Skin of body (tissue), 2 donors: ENCODE results near the gene RNF114. TPM values are rescaled to one million over a fixed set of nuclear protein-coding genes. Genes with fewer than 3 reads are reported as not detected.
A peak's percentile ranks its signal among the peaks of the same experiment; 100 is the strongest.
"Not testable (repeated sequence)": the region's sequence is repeated elsewhere in the genome, so short reads cannot be mapped to it uniquely, and the experiment has no call there.

ENCODE experiments used
- DNase-seq: peaks from one replicate; lab custom pipeline; 2025; lab: John Stamatoyannopoulos, UW
- total RNA-seq: library from RNA; depleted of rRNA; stranded (reverse); fragments of >200 nt; gene quantifications from one replicate; pipeline ENCODE4 v1.2.3, GENCODE V29; 2014

Gene RNF114
- total RNA-seq, 1 donor from 2014 or later, result 36.4 TPM

DNA sequence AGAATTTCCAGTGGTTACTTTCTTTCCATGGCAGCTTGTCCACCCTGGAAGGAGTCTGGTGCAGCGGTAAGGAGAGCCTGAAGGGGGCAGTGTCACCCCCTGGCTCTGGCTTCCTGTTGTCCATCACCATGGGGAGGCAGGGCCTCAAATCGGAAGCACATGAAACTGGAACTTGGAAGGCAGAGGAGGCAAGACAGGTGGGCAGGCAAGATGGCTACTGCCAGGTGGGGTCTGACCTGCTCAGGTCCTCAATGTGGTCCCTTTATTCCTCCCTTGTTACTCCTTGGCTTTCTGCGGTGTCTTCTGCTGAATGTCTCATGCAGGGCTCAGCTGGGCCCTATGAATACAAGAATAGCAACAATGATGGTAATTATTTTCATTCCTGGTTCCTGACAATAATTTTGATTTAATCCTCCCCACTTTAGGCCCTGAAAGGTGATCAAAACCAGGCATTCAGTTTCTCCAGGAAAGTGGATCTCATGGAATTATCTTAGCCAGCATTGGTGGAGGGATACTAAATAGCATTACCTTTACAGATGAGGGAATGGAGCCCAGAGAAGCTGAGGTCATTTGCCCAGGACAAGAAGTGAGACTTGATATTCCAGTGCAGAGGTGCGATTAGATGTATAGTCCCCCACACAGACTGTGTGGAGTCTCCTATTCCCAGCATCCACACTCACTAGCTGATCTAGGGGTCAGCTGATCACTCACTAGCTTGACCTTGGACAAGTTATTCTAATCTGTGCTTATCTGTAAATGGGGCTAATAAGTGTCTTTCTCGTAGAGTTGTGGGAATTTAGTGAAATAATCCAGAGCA is 29.0 kb downstream of the RNF114 start:
- DNase-seq, result no peak

DNA sequence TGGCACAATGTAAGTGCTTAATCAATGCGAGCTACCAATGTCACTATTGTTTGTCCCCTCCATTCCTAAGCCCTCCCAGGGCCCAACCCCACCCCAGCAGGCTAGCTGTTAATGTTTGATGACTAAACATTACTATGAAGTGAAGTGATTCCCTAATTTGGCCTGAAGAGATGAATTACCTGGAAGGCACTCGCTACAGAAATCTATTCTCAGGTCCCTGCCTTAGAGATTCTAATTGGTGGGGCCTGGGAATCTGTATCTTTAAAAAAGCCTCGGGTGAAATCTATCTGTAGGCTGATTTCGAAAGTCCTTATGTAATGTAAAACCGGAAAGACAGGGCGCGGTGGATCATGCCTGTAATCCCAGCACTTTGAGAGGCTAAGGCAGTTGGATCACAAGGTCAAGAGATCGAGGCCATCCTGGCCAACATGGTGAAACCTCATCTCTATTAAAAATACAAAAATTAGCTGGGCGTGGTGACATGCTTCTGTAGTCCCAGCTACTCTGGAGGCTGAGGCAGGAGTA is 29.6 kb downstream of the RNF114 start:
- no peak for DNase-seq

DNA sequence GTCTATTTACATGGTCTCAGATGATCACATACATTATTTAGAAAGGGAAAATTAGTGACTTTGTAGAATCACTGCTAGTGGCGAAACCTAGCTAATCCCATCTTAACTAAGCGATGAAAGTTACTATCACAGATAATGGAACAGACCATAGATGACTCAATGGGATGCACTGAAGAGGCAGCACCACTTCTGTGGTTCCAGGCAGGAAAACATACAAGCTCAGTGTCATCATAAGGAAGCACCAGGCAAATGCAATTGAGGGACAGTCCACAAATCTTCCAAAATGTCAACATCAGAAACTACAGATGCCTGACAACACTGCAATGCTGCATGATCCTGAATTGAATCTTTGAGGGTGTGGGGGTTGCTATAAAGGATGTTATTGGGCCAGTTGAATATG is 30.7 kb downstream of the RNF114 start:
- no peak for DNase-seq

DNA sequence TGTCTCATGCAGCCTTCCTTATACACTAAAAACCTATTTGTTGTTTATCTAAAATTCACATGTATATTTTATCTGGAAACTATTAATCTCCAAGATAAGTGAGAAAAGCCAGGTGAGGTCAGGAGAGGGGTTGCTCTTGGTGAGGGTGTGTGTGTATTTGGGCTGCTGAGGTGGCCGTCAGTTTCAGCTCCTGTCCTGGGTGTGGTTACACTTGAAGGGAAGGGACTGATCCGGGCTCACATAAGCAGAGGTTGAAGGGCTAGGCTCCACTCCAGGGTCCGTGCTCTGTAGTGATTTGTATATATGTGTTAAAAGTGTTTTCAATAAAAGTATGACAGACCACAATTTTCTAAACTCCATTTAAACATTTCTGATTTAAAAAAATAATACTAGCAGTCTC is 33.0 kb downstream of the RNF114 start:
- DNase-seq, result no peak

DNA sequence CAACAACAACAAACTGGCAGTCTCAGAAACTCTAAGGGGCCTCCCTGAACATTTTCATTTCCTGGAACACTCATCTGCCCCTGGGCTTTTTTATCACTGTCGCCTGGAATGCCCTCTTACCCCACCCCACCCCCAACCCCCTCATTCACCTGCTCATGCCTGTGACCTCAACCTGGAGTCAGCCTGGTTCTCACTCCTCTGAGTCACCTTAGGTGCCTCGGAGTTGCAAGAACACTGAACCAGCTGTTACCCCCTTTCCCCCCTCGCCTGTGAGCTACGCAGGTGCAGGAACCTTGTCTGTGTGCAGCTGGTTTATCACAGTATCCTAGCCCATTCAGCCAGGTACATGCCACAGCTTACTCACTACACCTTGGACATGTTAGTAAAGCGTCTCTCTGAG is 33.7 kb downstream of the RNF114 start:
- DNase-seq, result no peak

DNA sequence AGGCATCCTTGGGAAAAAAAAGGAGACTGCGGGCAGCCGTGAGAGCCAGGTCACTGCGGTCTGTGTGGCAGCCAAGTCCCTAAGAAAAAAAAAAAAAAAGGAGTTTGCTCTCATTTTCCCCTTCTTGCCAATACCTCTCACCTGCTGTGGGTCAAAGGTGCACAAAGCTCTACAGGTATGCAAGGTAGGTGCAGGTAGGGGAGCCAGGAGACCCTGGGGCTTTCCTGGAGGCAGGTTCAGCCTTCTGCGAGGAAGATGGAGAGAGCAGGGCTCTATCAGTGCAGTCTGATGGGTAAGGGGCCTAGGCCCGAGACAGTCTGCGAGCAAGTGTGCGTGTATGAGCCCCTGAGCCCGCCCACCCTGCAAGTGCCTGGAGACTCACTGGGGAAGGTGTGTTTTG is 34.3 kb downstream of the RNF114 start:
- DNase-seq, result no peak

DNA sequence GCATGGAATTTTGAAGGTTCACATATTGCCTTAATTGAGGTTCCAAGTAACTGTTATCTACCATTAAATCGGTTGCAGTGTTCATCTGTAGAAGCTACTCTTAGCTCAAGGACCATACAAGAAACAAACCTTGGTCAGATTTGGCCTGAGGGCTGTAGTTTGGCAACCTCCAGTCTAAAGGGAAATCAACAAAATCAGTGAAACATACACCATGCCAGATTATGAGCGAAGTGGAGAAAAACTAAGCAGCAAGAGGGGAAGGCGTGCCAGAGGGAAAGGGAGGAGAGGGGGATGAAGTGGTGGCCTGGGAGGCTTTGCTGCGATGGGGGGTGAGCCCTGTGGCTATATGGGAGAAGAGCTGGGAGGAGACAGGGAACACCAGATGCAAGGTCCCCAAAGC is 37.8 kb downstream of the RNF114 start:
- DNase-seq, result peak; percentile 13

DNA sequence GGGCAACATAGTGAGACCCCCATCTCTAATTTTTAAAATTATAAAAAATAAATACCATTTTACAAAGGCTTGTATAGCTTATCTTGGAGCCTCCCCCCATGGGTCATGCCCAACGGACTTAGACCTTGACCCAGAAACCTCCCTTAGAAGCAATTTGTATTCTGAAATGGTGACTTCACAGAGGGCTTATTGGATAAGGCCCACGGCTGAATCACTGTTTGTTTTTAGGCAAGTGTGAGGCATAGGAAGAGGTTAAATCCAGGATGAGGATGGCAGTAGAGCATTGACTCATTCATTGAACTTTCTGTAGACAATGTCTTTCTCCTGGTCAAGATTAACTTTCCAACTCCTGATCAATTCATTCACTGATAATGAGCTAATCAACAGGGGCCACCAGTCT is 40.3 kb downstream of the RNF114 start:
- no peak for DNase-seq

DNA sequence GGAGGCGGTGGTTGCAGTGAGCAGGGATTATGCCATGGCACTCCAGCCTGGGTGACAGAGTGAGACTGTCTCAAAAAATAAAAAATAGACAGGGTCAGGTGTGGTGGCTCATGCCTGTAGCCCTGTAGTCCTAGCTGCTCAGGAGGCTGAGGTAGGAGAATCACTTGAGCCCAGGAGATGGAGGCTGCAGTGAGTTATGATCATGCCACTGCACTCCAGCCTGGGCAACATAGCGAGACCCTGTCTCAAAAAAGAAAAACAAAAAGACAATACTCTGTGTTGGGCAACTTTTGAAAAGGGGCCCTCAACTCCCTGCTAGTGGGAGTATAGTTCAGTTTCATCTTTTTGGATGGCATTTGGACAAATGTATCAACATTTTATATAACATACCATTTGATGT is 41.5 kb downstream of the RNF114 start:
- DNase-seq, result not testable (repeated sequence)

DNA sequence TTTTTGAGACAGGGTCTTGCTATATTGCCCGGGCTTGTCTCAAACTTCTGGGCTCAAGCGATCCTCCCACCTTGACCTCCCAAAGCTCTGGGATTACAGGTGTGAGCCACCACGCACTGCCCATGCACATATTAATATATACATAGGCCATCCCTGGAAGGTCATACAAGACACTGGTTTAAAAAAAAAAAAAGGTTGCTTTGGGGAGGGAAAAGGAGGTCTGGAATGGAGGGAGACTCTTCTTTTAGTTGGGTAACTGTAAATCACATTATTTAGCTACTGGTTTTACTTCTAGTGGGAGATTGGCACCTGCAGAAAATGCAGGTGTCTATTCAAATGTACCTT is 42.5 kb downstream of the RNF114 start:
- no peak for DNase-seq

DNA sequence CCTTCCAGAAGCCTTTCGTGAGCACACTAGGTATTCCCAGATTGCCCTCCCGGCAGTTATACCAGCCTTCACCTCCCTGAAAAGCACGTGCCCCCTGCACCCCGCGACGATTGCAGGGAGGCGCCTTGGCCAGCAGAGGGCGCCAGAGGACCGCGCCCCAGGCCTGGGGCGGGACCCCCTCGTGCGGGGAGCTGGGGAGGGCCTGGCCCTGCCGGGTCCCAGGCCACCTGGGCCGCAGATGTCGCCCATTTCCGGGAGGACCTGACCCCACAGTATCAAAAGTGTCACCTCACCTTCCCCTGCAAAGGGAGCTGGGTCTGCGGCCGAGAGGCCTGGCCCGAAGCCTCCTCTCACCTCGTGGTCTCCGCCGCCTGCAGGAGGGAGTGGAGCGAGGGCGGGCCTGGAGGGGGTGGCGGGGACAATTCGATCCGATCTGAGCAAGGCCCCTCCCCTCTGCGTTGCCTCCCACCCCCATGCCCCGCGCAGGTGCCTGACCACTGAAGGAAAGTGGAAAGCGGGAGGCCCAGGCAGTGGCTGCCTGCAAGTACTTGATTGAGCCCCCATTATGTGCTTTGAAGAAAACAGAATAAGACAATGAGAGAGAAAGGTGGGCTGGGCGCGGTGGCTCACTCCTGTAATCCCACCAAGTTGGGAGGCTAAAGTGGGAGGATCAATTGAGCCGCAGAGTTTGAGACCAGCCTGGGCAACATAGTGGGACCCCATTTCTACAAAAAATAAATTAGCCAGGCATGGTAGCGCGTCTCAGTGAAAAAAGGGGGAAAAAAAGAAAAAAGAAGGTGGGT is 43.0 kb downstream of the RNF114 start:
- peak; percentile 46 for DNase-seq

DNA sequence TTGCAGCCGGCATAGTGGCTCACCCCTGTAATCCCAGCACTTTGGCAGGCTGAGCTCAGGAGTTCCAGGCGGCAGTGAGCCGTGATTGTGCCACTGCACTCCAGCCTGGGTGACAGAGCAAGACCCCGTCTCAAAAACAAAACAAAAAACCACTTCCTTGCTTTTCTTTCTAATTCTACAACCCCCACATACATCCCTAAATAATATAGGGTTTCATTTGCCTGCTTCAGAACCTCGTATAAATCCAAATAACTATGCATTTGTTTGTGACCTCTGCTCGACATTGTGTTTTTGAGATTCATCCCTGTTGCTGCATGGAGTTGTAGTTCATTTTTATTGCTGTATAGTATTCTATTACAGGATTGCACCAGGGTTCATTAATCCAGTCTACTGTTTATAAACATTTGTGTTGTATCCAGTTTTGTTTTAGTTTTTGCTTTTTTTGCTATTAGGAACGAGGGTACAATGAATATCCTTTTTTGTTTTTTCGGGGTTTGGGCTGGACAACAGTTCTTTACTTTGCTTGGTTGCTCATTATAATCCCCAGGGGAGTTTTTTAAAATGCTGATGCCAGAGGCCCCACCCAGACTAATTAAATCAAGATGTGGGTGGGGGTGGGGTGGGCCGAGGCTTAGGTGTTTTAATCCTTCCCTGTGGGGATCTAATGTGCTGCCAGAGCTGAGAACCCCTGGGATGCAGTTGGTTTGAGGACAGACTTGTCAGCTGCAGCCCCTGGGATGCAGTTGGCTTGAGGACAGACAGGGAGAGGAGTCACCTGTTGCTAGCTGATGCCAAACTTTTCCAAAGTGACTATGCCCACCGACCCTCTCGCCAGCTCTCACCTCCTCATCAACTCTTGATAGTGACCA is 44.2 kb downstream of the RNF114 start:
- DNase-seq, result no peak

DNA sequence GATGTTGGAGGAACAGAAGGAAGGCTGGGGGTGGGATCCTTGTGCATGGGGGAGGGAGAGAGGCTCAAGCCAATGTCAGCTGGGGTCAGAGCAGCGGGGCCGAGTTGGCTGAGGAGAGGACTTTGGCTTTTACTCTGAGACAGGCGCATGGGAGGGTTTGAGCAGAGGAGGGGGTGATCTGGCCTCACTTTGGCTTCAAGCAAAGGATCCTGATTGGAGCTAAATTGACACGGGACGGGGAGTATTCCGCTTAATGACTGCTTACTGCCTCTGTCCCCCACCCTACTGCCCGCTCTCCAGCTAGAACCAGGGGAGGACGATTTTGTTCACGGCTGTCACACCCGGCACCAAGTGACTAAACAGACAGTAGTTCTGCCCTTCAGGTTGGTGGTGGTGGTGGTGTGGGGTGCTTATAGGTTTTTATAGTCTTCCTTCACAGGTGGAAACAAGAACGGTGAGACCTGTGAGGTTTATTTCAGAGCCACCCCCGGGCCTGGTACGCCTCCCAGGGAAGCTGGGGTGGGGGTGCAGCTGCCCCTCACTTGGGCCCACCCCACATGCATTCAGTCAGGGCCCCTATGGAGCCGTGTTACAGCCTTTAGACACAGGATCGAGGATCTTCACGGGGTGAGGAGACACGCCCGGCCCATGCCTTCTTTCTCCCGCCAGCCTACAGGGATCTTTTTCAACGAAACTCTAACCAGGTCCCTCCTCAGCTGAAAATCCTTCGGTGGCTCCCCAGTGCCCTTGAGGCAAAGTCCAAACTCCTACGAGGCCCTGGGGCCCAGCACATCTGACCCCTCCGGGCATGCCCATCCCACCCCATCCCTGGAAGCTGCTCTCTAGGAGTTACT is 45.2 kb downstream of the RNF114 start:
- DNase-seq, result no peak

DNA sequence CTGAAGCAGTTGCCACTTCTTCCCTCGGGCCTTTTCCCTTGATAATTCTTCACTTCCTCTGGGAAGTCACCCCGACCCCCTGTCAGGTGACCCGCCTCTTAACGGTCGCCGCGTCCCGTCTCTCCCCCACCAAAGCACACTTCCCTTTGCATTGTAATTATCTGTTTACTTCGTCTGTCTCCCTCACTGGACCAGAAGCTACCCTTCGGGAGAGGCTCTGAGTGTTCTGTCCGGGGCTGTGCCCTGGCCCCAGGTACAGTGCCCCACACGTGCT is 45.8 kb downstream of the RNF114 start:
- DNase-seq, result no peak

DNA sequence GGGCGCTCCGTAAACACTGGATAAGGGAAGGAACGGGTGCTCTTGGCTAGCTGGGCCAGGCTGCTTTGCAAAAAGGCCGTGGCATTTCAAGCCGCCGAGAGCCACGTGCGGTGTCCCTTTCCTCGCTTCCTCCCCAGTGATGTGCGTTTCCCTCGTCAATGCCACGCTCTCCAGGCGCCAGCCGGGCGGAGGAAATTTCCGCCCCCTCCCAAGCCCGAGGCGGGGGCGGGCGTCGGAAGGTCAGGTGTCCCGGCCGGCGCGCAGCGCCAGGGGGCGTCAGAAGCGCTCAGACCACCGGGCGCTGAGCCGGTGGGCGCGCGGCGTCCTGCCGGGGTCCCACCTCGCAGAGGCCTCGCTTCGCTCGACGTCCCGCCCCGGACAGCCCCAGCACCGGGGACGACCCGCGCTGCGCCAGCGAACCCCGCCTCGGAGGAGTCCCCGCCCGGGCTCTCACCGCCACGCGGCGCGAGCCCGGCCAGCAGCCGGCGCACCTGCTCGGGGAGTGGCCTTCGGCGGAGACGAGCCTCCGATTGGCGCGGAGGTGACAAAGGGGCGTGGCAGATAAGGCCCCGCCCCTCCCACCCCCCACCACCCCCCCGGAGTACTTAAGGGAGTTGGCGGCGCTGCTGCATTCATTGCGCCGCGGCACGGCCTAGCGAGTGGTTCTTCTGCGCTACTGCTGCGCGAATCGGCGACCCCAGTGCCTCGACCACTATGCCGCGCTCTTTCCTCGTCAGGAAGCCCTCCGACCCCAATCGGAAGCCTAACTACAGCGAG is 46.3 kb downstream of the RNF114 start, which contains the start of gene SNAI1:
SNAI1 (plus strand) TSS at position 635 of the 777 bp plus-strand sequence; CDS start at position 715, 80 bp downstream.
- peak; percentile 87 for DNase-seq

DNA sequence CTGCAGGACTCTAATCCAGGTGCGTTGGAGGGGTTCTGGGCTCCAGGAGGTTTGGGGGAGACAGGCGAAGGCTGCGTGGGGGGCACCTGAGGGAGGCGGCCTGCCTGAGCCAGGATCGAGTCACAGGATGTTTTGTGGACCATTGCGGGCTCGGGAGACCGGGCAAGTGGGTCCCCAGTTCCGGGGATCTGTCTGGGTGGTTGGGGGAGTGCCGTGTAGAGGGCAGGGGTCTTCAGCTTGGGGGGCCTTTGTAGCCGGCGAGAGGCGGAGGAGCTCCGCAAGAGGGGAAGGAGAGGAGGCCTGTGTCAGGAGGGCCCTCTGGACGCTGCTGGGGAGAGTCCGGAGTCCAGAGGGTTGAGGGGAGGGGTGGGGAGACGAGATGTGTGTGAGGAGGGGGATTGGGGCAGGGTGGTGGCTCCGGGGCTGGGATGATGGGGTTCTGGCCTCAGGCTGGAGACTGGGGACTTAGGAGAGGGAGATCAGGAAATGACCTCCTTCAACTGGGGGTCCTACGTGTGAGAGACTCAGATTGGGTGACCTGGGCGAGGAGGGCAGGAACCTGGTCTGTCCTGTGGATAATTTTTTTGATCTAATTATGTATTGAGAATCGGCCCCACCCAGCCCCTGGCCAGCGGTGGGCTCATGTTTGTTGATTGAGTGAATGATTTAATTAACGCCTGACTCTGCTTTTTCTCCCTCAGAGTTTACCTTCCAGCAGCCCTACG is 47.1 kb downstream of the RNF114 start:
- no peak for DNase-seq

DNA sequence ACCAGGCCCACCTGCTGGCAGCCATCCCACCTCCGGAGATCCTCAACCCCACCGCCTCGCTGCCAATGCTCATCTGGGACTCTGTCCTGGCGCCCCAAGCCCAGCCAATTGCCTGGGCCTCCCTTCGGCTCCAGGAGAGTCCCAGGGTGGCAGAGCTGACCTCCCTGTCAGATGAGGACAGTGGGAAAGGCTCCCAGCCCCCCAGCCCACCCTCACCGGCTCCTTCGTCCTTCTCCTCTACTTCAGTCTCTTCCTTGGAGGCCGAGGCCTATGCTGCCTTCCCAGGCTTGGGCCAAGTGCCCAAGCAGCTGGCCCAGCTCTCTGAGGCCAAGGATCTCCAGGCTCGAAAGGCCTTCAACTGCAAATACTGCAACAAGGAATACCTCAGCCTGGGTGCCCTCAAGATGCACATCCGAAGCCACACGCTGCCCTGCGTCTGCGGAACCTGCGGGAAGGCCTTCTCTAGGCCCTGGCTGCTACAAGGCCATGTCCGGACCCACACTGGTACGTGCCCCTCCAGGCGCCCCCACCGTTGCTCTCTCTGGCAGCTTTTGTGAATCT is 47.7 kb downstream of the RNF114 start:
- DNase-seq, result no peak

DNA sequence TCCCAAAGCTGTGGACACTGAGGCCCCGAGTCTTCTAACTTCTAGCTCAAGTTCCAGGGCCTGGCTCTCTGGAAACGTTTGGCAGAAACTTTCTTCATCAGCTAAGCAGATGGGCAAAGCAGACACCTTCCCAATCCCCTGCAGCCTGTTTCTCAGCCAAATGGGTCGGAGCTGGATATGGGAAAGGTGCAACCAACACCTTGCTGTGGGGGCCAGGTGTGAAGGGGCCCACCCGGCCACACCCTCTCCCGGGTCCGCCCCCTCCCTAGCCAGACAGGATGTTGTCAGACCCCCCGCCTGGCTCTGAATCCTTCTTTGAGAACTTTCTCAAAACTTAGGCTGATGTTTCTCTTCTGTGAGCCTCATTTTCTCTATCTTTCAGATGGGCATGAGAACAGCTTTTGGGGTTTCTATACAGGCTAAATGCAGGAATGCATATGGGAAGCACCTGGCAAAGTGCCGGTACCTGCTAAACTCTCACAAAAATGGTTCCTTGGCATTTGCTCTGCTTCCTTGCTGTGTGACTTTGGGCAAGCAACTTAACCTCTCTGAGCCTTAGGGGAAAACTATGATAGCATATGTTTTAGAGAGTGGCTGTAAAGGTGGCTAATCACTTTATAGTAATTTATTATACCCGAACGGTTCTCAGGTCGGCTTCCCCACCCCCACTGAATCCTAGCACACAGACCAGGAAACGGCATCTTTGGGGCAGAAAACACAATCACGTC is 48.4 kb downstream of the RNF114 start:
- DNase-seq, result no peak
